ENCODE measurements around the gene PIR.

DNA sequence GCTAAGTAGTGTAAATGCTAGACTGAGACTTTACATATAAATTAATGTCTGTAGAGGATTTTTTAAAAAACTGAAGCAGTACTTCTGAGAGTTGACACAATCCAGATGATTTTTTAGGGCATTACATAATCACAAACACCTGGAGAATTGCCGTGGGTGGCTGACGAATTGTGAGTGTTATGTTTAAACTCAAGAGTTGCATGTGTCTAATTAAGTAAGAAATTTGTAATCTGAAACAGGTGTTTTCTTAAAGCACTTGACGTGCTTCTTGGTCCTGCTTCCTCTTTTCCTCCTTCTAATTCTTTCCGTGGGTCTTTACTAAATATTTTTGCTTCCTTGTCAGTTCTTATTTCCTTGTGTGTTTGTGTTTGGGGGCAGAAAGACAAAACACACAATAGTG, 27.8 kb downstream of the PIR start:
- TF ChIP-seq, protein P1, sequence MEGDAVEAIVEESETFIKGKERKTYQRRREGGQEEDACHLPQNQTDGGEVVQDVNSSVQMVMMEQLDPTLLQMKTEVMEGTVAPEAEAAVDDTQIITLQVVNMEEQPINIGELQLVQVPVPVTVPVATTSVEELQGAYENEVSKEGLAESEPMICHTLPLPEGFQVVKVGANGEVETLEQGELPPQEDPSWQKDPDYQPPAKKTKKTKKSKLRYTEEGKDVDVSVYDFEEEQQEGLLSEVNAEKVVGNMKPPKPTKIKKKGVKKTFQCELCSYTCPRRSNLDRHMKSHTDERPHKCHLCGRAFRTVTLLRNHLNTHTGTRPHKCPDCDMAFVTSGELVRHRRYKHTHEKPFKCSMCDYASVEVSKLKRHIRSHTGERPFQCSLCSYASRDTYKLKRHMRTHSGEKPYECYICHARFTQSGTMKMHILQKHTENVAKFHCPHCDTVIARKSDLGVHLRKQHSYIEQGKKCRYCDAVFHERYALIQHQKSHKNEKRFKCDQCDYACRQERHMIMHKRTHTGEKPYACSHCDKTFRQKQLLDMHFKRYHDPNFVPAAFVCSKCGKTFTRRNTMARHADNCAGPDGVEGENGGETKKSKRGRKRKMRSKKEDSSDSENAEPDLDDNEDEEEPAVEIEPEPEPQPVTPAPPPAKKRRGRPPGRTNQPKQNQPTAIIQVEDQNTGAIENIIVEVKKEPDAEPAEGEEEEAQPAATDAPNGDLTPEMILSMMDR (IDR thresholded peaks at IDR 0.05) = no peak
- no peak for TF ChIP-seq EP300 (IDR thresholded peaks at IDR 0.05)
